Fibroblast of the conjunctiva (primary cell): ENCODE results near the gene ZBTB44.
A peak's percentile ranks its signal among the peaks of the same experiment; 100 is the strongest.
"Not testable (repeated sequence)": the region's sequence is repeated elsewhere in the genome, so short reads cannot be mapped to it uniquely, and the experiment has no call there.

Experiments used
- DNase-seq: peaks from one replicate; pipeline ENCODE4 v3.0.0-alpha.2; 2010; ENCODE audit warnings: low read depth

The ZBTB44 gene

GRCh38 chr11:130247319-130247718 lies 67.4 kb downstream of the ZBTB44 start:
- no peak for DNase-seq

GRCh38 chr11:130246738-130247137 lies 68.0 kb downstream of the ZBTB44 start:
- no peak for DNase-seq

GRCh38 chr11:130246270-130246669 lies 68.4 kb downstream of the ZBTB44 start:
- no peak for DNase-seq

GRCh38 chr11:130245375-130245774 lies 69.3 kb downstream of the ZBTB44 start:
- not testable (repeated sequence) for DNase-seq

- no peak for DNase-seq
Observed at GRCh38 chr11:130244848-130245247, 69.9 kb downstream of the ZBTB44 start.

- DNase-seq: no peak
Observed at GRCh38 chr11:130243816-130244215, 70.9 kb downstream of the ZBTB44 start.

GRCh38 chr11:130241713-130242112 lies 73.0 kb downstream of the ZBTB44 start:
- DNase-seq: no peak

- no peak for DNase-seq
Observed at GRCh38 chr11:130237282-130238006, 77.3 kb downstream of the ZBTB44 start.

- DNase-seq: no peak
Observed at GRCh38 chr11:130234315-130234714, 80.4 kb downstream of the ZBTB44 start.

GRCh38 chr11:130233888-130234287 lies 80.8 kb downstream of the ZBTB44 start:
- not testable (repeated sequence) for DNase-seq

GRCh38 chr11:130233486-130233885 lies 81.2 kb downstream of the ZBTB44 start:
- not testable (repeated sequence) for DNase-seq

GRCh38 chr11:130227373-130227772 lies 87.3 kb downstream of the ZBTB44 start:
- DNase-seq: no peak

- DNase-seq: no peak
Observed at GRCh38 chr11:130223291-130223971, 91.3 kb downstream of the ZBTB44 start.

- DNase-seq: no peak
Observed at GRCh38 chr11:130220311-130221035, 94.2 kb downstream of the ZBTB44 start.

- DNase-seq: no peak
Observed at GRCh38 chr11:130219148-130219547, 95.6 kb downstream of the ZBTB44 start.

GRCh38 chr11:130218501-130219070 lies 96.1 kb downstream of the ZBTB44 start:
- no peak for DNase-seq

GRCh38 chr11:130217133-130218031 lies 97.3 kb downstream of the ZBTB44 start:
- peak; percentile 10 for DNase-seq

GRCh38 chr11:130216591-130217132 lies 98.1 kb downstream of the ZBTB44 start:
- DNase-seq: no peak

- DNase-seq: no peak
Observed at GRCh38 chr11:130216221-130216550, 98.5 kb downstream of the ZBTB44 start.

GRCh38 chr11:130215531-130216220 lies 99.0 kb downstream of the ZBTB44 start:
- DNase-seq: no peak
